ENCODE results near the gene S100A2.

Gene S100A2

GRCh38 chr1:153550827-153551500 is 14.7 kb downstream of the S100A2 start:
- no peak overlapping the region for H3K27ac ChIP-seq
- TF ChIP-seq ZFX (IDR thresholded peaks at IDR 0.05) (no peak), CTCF (conservative IDR thresholded peaks at IDR 0.05) (no peak)

- TF ChIP-seq ZFX (IDR thresholded peaks at IDR 0.05), result no peak
- no peak for TF ChIP-seq CTCF (conservative IDR thresholded peaks at IDR 0.05)
- no peak overlapping the region for H3K27ac ChIP-seq
These were observed 15.3 kb downstream of the S100A2 start for GRCh38 chr1:153550398-153550758.

GRCh38 chr1:153549741-153550397 is 15.8 kb downstream of the S100A2 start:
- no peak overlapping the region for H3K27ac ChIP-seq
- TF ChIP-seq CTCF (conservative IDR thresholded peaks at IDR 0.05), result no peak
- no peak for TF ChIP-seq ZFX (IDR thresholded peaks at IDR 0.05)

GRCh38 chr1:153548722-153549688 is 16.6 kb downstream of the S100A2 start, which contains the start of gene S100A3:
TSS of gene S100A3 (minus strand) at chr1:153549258. CDS start at chr1:153548485, 773 bp downstream.
- H3K27ac ChIP-seq, result no peak within 1 kb of the TSS

GRCh38 chr1:153547560-153548551 is 17.8 kb downstream of the S100A2 start:
- H3K27ac ChIP-seq, result no peak overlapping the region
- TF ChIP-seq ZFX (IDR thresholded peaks at IDR 0.05), result no peak
- TF ChIP-seq CTCF (conservative IDR thresholded peaks at IDR 0.05), result no peak

More at GRCh38 chr1:153548722-153549688, 16.6 kb downstream of the S100A2 start, which contains the start of gene S100A3:
- TF ChIP-seq ZFX (IDR thresholded peaks at IDR 0.05), result no peak
- no peak for TF ChIP-seq CTCF (conservative IDR thresholded peaks at IDR 0.05)

GRCh38 chr1:153546796-153547559 is 18.7 kb downstream of the S100A2 start:
- TF ChIP-seq CTCF (conservative IDR thresholded peaks at IDR 0.05) (no peak), ZFX (IDR thresholded peaks at IDR 0.05) (no peak)
- no peak overlapping the region for H3K27ac ChIP-seq
